Lung (tissue), 12 donors: ENCODE results near the gene TMEM14A. TPM values are rescaled to one million over a fixed set of nuclear protein-coding genes. Genes with fewer than 3 reads are reported as not detected.

Experiments used
- ATAC-seq: fragments of 200-7000 bp; cut with Tn5 transposase; one replicate; pipeline ENCODE4 v1.9.1; 2020; ENCODE audit warnings: moderate number of reproducible peaks; ENCODE audit not compliant: insufficient read depth, low FRiP score
- DNase-seq, 3 donors: peaks; one replicate each; pipeline ENCODE4 v3.0.0-alpha.2; 2013 to 2017
- H3K27ac ChIP-seq, 2 donors: one replicate each; pipeline ENCODE4 v1.5.1; 2013; ENCODE audit warnings: mild to moderate bottlenecking in 2 of 2, moderate library complexity in 2 of 2, control low read depth in 1 of 2, inconsistent platforms in 1 of 2, low read depth in 1 of 2, low read length in 1 of 2
- H3K27me3 ChIP-seq, 3 donors: one replicate each; pipeline ENCODE4 v1.5.1; 2013; ENCODE audit warnings: low read length in 2 of 3; ENCODE audit not compliant: control insufficient read depth in 3 of 3, insufficient read depth in 3 of 3
- H3K36me3 ChIP-seq, 4 donors: one replicate each; pipeline ENCODE4 v1.5.1; 2013; ENCODE audit warnings: low read length in 4 of 4, mild to moderate bottlenecking in 1 of 4, moderate library complexity in 1 of 4; ENCODE audit not compliant: control insufficient read depth in 4 of 4, insufficient read depth in 4 of 4
- H3K4me1 ChIP-seq, 5 donors: one replicate each; pipeline ENCODE4 v1.5.1; 2013; ENCODE audit warnings: low read length in 5 of 5, mild to moderate bottlenecking in 2 of 5, moderate library complexity in 1 of 5; ENCODE audit not compliant: control insufficient read depth in 5 of 5, insufficient read depth in 5 of 5
- H3K4me3 ChIP-seq: one replicate; pipeline ENCODE4 v1.5.1; 2013; ENCODE audit warnings: mild to moderate bottlenecking, control low read depth, moderate library complexity
- H3K9ac ChIP-seq, 2 donors: one replicate each; pipeline ENCODE4 v1.5.1; 2013; ENCODE audit warnings: low read length in 2 of 2, control low read depth in 1 of 2; ENCODE audit not compliant: insufficient read depth in 1 of 2
- H3K9me3 ChIP-seq, 4 donors: one replicate each; pipeline ENCODE4 v1.5.1; 2013; ENCODE audit warnings: low read length in 3 of 4, mild to moderate bottlenecking in 1 of 4, moderate library complexity in 1 of 4; ENCODE audit not compliant: control insufficient read depth in 4 of 4, insufficient read depth in 3 of 4
- WGBS, 2 donors: extraction: QIAGEN DNeasy Blood & Tissue Kit; methylation state at CpG; one replicate each; pipeline ENCODE4 v1.1.7; 2013; 5-methylcytosine and 5-hydroxymethylcytosine counted together
- polyA plus RNA-seq, 2 donors: library from polyadenylated mRNA; stranded (reverse); fragments of 200-250 nt; gene quantifications; one replicate each; pipeline ENCODE4 v1.2.1, GENCODE V29; 2013
- total RNA-seq, 2 donors: library from RNA; depleted of rRNA in 1 of 2; stranded (reverse); fragments of >200 nt in 1 of 2; gene quantifications; one replicate each; pipeline ENCODE4 v1.2.1, GENCODE V29; 2014 to 2021
- TF ChIP-seq, protein P1 (sequence below): IDR thresholded peaks from 2 replicates; pipeline ENCODE4 v1.5.1; 2012; ENCODE audit warnings: mild to moderate bottlenecking; ENCODE audit errors: control extremely low read depth, extremely low read depth
- donor health status: control.
- donor health status: control.
- donor health status: Bipolar disorder and iron deficiency.
- donor health status: healthy.
- donor health status: DM: yes; HTN: yes; CAD: no.

Gene TMEM14A
- total and polyA plus RNA-seq, 4 donors, result 14.0 to 18.5 (median 17.5) TPM

- 18 to 28% methylated on average over 12 of the region's 12 CpGs for WGBS, 2 donors
- peak overlapping the region in 1 of 2 donors; percentile 14 for H3K9ac ChIP-seq
- H3K9me3 ChIP-seq, result no peaks in the 10 kb centered on the region
- no peak overlapping the region for H3K27ac ChIP-seq
- no peaks in the 10 kb centered on the region for H3K27me3 ChIP-seq
- H3K4me3 ChIP-seq, result no peak overlapping the region
- peaks cover 0 to 16% (median 3%) of the 10 kb centered on the region in 5 donors for H3K4me1 ChIP-seq
- peaks cover 0 to 2% (median 0%) of the 10 kb centered on the region in 4 donors for H3K36me3 ChIP-seq
- TF ChIP-seq, protein P1, sequence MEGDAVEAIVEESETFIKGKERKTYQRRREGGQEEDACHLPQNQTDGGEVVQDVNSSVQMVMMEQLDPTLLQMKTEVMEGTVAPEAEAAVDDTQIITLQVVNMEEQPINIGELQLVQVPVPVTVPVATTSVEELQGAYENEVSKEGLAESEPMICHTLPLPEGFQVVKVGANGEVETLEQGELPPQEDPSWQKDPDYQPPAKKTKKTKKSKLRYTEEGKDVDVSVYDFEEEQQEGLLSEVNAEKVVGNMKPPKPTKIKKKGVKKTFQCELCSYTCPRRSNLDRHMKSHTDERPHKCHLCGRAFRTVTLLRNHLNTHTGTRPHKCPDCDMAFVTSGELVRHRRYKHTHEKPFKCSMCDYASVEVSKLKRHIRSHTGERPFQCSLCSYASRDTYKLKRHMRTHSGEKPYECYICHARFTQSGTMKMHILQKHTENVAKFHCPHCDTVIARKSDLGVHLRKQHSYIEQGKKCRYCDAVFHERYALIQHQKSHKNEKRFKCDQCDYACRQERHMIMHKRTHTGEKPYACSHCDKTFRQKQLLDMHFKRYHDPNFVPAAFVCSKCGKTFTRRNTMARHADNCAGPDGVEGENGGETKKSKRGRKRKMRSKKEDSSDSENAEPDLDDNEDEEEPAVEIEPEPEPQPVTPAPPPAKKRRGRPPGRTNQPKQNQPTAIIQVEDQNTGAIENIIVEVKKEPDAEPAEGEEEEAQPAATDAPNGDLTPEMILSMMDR, result peak; percentile 86
- ATAC-seq (peak; percentile 81), DNase-seq (peak; percentile 79 to 94 (median 92))
These were observed 7.6 kb upstream of the TMEM14A start for GRCh38 chr6:52663120-52663935.

DNA sequence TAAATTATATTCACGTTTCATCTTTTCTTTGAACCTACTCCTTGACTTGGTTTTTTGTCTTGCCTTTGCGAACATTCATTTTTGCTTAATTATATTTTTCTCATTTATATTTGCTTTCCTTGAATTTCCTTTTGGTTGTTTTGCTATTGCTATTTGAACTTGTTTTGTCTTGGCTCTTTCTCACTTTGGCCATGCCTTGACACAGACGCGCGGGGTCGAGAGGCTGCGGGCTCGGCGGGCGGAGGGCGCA, 7.1 kb upstream of the TMEM14A start:
- TF ChIP-seq, protein P1, result no peak
- Histone ChIP-seq H3K9ac (no peak overlapping the region), H3K9me3 (no peaks in the 10 kb centered on the region), H3K27ac (peak overlapping the region; percentile 62 to 73), H3K36me3 (peaks cover 0 to 2% (median 0%) of the 10 kb centered on the region in 4 donors), H3K27me3 (no peaks in the 10 kb centered on the region), H3K4me3 (peak overlapping the region; percentile 62), H3K4me1 (peaks cover 0 to 16% (median 3%) of the 10 kb centered on the region in 5 donors)
- DNase-seq (no peak), ATAC-seq (no peak)
- WGBS, 2 donors, result 0% methylated on average over 11 of the region's 11 CpGs

- Histone ChIP-seq H3K9me3 (no peaks in the 10 kb centered on the region), H3K36me3 (peaks cover 0 to 2% (median 0%) of the 10 kb centered on the region in 4 donors), H3K4me3 (peak overlapping the region; percentile 62), H3K27ac (peak overlapping the region; percentile 63 to 78), H3K4me1 (peaks cover 0 to 16% (median 3%) of the 10 kb centered on the region in 5 donors), H3K27me3 (no peaks in the 10 kb centered on the region), H3K9ac (peak overlapping the region; percentile 57 to 79)
- WGBS, 2 donors, result 1 to 2% methylated on average over 46 to 53 of the region's 53 CpGs
- ATAC-seq, result peak; percentile 97
- TF ChIP-seq, protein P1, result no peak
- DNase-seq, result peak; percentile 95 to 98 (median 96)
These were observed 6.5 kb upstream of the TMEM14A start for GRCh38 chr6:52664186-52664990.
